Esophagus muscularis mucosa (tissue), 4 donors: ENCODE data around the gene EP400. TPM values are rescaled to one million over a fixed set of nuclear protein-coding genes. Genes with fewer than 3 reads are reported as not detected.

Experiments
- DNase-seq: peaks from one replicate; pipeline ENCODE4 v3.0.0-alpha.2; 2017; ENCODE audit errors: extremely low spot score
- H3K27ac ChIP-seq, 4 donors: fragments of 200-600 bp; sonication (generic); replicated peaks in 1 of 4; 1 replicate in 3 of 4; 2 replicates in 1 of 4; pipeline ENCODE4 v1.5.1; 2016 to 2019; ENCODE audit warnings: mild to moderate bottlenecking in 1 of 4
- H3K27me3 ChIP-seq, 4 donors: fragments of 200-600 bp; sonication (generic); one replicate each; pipeline versions ENCODE4 v1.5.1 to v1.6.0; 2016 to 2019
- H3K36me3 ChIP-seq, 4 donors: fragments of 200-600 bp; sonication (generic); one replicate each; pipeline ENCODE4 v1.5.1; 2016 to 2019
- H3K4me1 ChIP-seq, 4 donors: fragments of 200-600 bp; sonication (generic); one replicate each; pipeline ENCODE4 v1.5.1; 2016 to 2019
- H3K4me3 ChIP-seq, 4 donors: fragments of 200-600 bp; sonication (generic); 1 replicate in 2 of 4; 2 replicates in 2 of 4; pipeline ENCODE4 v1.5.1; 2016 to 2019; ENCODE audit warnings: mild to moderate bottlenecking in 4 of 4, moderate library complexity in 1 of 4
- H3K9me3 ChIP-seq, 4 donors: fragments of 200-600 bp; sonication (generic); 1 replicate in 3 of 4; 2 replicates in 1 of 4; pipeline ENCODE4 v1.5.1; 2016 to 2019
- EP300 ChIP-seq: sonication (generic); formaldehyde crosslinking; IDR thresholded peaks from one replicate; pipeline ENCODE4 v1.6.1; 2017; ENCODE audit warnings: antibody characterized with exemption
- POLR2A ChIP-seq: fragments of 450-650 bp; IDR thresholded peaks from one replicate; pipeline ENCODE4 v1.6.1; 2017; ENCODE audit warnings: antibody characterized with exemption, moderate library complexity, mild to moderate bottlenecking, low read depth
- POLR2AphosphoS5 ChIP-seq, 2 donors: sonication (generic); formaldehyde crosslinking; IDR thresholded peaks; one replicate each; pipeline ENCODE4 v1.6.1; 2017; ENCODE audit warnings: antibody characterized with exemption in 2 of 2
- WGBS: methylation state at CpG from one replicate; pipeline ENCODE4 v1.1.5; 2018; 5-methylcytosine and 5-hydroxymethylcytosine counted together
- intact Hi-C: fragments of 100-400 bp; cut with DNase I; formaldehyde crosslinking; loops from one replicate; pipeline ENCODE4 v1.15.1; 2023
- total RNA-seq, 4 donors: library from RNA; depleted of rRNA; stranded (reverse); fragments of >200 nt; gene quantifications; one replicate each; pipeline versions ENCODE4 v1.1.0 to v1.2.1, GENCODE V29; 2016
- TF ChIP-seq, protein P1 (sequence below), 3 experiments: fragments of 200-600 bp in 2 of 3; fragments of 450-650 bp in 1 of 3; sonication (generic) in 2 of 3; IDR thresholded peaks; one replicate each; pipeline ENCODE4 v1.5.1; 2017 to 2019; ENCODE audit warnings: antibody characterized with exemption in 3 of 3, mild to moderate bottlenecking in 2 of 3, moderate library complexity in 1 of 3

Gene EP400
- total RNA-seq, 4 donors from 2014 or later: 16.9 to 31.1 (median 22.4) TPM

DNA sequence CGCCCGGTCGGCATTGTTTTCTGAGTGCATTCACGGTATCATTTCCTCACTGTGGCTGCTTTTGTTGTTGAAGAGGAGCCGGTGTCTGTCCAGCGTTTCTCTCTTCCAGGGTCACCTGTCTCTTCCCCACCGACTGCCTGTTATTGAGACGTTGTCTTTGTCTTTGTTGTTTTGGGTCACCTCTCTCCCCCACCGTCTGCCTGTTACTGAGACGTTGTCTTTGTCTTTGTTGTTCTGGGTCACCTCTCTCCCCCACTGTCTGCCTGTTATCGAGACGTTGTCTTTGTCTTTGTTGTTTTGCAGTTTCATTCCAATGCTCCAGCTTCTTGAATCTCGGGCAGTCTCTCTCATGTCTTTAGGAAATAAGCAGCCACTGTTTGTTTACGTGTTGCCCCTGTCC is 124.5 kb downstream of the EP400 start:
- no peak for TF ChIP-seq EP300
- TF ChIP-seq, protein P1, sequence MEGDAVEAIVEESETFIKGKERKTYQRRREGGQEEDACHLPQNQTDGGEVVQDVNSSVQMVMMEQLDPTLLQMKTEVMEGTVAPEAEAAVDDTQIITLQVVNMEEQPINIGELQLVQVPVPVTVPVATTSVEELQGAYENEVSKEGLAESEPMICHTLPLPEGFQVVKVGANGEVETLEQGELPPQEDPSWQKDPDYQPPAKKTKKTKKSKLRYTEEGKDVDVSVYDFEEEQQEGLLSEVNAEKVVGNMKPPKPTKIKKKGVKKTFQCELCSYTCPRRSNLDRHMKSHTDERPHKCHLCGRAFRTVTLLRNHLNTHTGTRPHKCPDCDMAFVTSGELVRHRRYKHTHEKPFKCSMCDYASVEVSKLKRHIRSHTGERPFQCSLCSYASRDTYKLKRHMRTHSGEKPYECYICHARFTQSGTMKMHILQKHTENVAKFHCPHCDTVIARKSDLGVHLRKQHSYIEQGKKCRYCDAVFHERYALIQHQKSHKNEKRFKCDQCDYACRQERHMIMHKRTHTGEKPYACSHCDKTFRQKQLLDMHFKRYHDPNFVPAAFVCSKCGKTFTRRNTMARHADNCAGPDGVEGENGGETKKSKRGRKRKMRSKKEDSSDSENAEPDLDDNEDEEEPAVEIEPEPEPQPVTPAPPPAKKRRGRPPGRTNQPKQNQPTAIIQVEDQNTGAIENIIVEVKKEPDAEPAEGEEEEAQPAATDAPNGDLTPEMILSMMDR (IDR thresholded peaks at IDR 0.05): no peak
- no peak for TF ChIP-seq POLR2AphosphoS5 (IDR thresholded peaks at IDR 0.05)
- TF ChIP-seq POLR2A: no peak
- Histone ChIP-seq H3K36me3 (peaks cover 51 to 95% (median 68%) of the 10 kb centered on the region in 4 donors), H3K27me3 (no peaks in the 10 kb centered on the region), H3K27ac (no peak overlapping the region), H3K4me3 (no peak overlapping the region), H3K9me3 (no peaks in the 10 kb centered on the region), H3K4me1 (peaks cover 0 to 14% (median 12%) of the 10 kb centered on the region in 4 donors)
- intact Hi-C loops: no loop called here
- DNase-seq: no peak
- 90% methylated on average over 14 of the region's 14 CpGs for WGBS

DNA sequence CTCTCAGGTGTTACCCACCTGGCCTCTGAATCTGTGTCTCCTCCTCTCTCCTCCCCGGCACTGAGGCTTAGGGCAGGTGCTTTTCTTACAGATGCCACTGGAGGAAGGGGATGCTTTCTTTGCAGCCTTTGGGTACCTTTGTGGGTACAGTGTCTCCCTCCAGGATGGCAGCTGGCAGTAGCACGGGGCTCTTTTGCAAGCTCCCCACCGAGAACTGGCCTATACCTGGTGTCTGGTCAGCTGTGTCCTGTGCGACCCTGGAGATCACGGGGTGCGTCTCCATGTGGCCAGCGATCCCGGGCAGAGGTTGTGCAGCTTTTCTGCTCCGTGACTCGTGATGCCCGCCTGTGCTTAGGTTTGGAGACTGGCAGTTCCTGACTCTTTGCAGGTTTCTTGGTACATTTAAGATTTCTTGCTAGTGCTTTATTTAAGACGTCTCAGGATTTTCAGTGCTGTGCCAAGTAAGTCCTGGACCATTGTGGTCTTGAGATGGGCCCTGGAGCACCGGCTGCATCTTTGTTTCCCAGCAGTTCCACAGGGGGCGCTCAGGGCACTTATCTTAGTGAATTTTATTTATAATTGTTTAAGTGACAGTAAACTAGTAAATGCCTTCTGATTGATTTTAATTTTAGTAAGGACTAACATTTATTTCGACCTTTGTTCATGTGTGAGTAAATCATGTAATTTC is 125.4 kb downstream of the EP400 start:
- DNase-seq: no peak
- Histone ChIP-seq H3K4me3 (no peak overlapping the region), H3K4me1 (peaks cover 0 to 14% (median 12%) of the 10 kb centered on the region in 4 donors), H3K27me3 (no peaks in the 10 kb centered on the region), H3K9me3 (no peaks in the 10 kb centered on the region), H3K36me3 (peaks cover 46 to 86% (median 62%) of the 10 kb centered on the region in 4 donors), H3K27ac (no peak overlapping the region)
- intact Hi-C loops: no loop called here
- TF ChIP-seq EP300: no peak
- no peak for TF ChIP-seq POLR2AphosphoS5 (IDR thresholded peaks at IDR 0.05)
- no peak for TF ChIP-seq POLR2A
- TF ChIP-seq, protein P1 (IDR thresholded peaks at IDR 0.05): no peak
- 91% methylated on average over 15 of the region's 15 CpGs for WGBS

DNA sequence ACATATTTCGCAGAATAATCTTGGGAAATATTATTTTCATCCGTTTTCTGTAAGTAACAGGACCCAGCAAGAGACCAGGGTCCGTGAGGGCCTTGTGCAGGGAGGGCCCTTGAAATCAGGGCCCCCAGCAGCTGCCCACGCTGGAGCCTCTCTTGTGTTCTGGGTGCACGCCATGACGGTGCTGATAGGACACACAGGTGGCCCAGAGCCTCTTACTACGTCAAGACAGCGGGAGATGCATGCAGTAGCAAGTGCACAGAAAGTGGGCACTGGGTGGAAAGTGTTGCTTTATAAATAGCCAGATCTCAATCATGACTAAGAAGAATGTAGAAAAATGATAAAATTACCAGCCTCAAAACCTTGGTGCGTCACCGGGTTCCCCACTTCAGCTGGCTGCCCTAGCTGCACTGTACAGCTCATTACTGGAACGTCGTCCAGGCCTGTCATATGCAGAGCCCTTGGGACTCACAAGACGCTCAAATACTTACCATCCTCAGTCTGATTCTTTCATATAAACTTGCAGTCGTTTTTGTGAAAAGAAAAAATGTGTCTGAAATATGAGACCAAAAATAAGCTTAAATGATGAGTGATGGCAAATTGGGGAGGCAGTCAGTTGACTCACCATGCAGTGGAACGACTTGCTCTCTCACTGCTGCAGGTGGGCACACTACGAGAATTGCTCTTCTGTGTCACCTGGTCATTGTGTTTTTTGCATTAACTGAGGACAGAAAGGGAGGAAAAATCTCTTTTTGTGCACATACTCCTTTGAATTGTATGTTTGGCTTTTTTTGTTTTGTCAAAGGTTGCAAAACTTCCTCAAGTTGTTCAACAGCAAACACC is 126.2 kb downstream of the EP400 start:
- intact Hi-C loops: no loop called here
- WGBS: 88% methylated on average over 16 of the region's 16 CpGs
- Histone ChIP-seq H3K4me1 (peaks cover 0 to 14% (median 12%) of the 10 kb centered on the region in 4 donors), H3K27ac (no peak overlapping the region), H3K27me3 (no peaks in the 10 kb centered on the region), H3K36me3 (peaks cover 40 to 85% (median 61%) of the 10 kb centered on the region in 4 donors), H3K9me3 (no peaks in the 10 kb centered on the region), H3K4me3 (no peak overlapping the region)
- DNase-seq: no peak
- TF ChIP-seq EP300: no peak

DNA sequence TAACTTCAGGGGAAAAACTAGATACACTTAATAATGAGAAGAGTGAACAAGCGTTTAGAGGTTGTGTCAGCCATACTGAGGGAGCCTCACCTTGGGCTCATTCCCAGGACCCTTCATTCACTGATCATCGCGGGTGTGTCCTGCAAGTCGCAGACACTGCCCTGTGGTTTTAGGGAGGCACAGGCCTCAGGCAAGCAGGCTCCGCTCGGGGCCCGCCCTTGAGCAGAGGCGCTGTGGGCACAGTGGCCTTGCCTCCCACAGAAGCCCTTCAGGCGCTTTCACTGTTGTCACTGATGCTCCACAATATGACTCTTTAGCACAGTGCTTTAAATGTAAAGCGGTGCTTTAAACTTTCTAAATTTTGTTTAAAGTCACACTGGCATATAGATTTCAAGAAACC is 127.0 kb downstream of the EP400 start:
- peaks cover 38 to 80% (median 56%) of the 10 kb centered on the region in 4 donors for H3K36me3 ChIP-seq
- DNase-seq: no peak
- intact Hi-C loops: no loop called here
- H3K4me1 ChIP-seq: peaks cover 0 to 14% (median 12%) of the 10 kb centered on the region in 4 donors
- no peaks in the 10 kb centered on the region for H3K27me3 ChIP-seq
- no peak for TF ChIP-seq POLR2A
- TF ChIP-seq, protein P1 (IDR thresholded peaks at IDR 0.05): no peak
- no peak for TF ChIP-seq EP300
- TF ChIP-seq POLR2AphosphoS5 (IDR thresholded peaks at IDR 0.05): no peak
- no peak overlapping the region for H3K27ac ChIP-seq
- no peaks in the 10 kb centered on the region for H3K9me3 ChIP-seq
- 92% methylated on average over 10 of the region's 10 CpGs for WGBS
- no peak overlapping the region for H3K4me3 ChIP-seq

DNA sequence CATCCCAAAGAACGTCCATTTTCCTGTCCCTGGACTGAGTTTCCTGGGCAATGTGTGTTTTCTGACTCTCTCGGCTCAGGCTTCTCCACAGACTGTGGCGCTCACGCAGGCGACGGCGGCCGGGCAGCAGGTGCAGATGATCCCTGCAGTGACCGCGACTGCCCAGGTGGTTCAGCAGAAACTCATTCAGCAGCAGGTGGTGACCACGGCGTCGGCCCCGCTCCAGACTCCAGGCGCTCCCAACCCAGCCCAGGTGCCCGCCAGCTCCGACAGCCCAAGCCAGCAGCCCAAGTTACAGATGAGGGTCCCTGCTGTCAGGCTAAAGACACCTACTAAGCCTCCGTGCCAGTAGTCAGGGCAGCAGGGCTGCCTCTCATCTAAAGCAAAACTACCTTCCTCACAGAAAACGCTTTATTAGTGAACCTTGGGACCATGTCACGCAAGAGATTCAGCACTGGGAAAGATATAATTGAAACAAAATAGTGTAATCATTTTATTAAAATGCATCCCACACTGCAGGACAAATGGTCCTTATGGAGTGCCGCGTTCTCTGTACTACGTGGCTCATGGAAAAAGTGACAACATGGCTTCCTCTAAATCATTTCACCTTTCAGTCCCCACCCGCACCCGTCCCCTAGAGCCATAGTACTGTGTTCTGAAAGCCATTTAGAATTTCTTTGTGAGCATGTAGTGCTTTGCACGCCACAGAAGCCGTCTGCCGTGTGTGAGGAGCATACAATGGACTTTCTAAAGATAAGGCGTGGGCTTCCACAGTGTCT is 127.8 kb downstream of the EP400 start:
- peak overlapping the region; percentile 43 to 74 (median 58) for H3K27ac ChIP-seq
- peaks cover 38 to 72% (median 49%) of the 10 kb centered on the region in 4 donors for H3K36me3 ChIP-seq
- intact Hi-C loops: no loop called here
- no peaks in the 10 kb centered on the region for H3K27me3 ChIP-seq
- H3K4me3 ChIP-seq: no peak overlapping the region
- no peak for DNase-seq
- TF ChIP-seq POLR2A (no peak), EP300 (no peak), POLR2AphosphoS5 (IDR thresholded peaks at IDR 0.05) (no peak)
- TF ChIP-seq, protein P1 (IDR thresholded peaks at IDR 0.05): no peak
- H3K4me1 ChIP-seq: peaks cover 0 to 14% (median 12%) of the 10 kb centered on the region in 4 donors
- 84% methylated on average over 24 of the region's 29 CpGs for WGBS
- no peaks in the 10 kb centered on the region for H3K9me3 ChIP-seq
